GM23248 (cell line): Measurements from ENCODE around the gene PRKCE. TPM values are rescaled to one million over a fixed set of nuclear protein-coding genes. Genes with fewer than 3 reads are reported as not detected.
A peak's percentile ranks its signal among the peaks of the same experiment; 100 is the strongest.
"Not testable (repeated sequence)": the region's sequence is repeated elsewhere in the genome, so short reads cannot be mapped to it uniquely, and the experiment has no call there.

Experiments
- DNase-seq: peaks from one replicate; pipeline ENCODE4 v3.0.0-alpha.2; 2015
- H2AFZ ChIP-seq: fragments of 200-600 bp; sonication (generic); 2 replicates; pipeline ENCODE4 v1.6.1; 2016; ENCODE audit warnings: antibody characterized with exemption
- H3F3A ChIP-seq: fragments of 200-600 bp; sonication (generic); 2 replicates; pipeline ENCODE4 v1.6.1; 2016; ENCODE audit warnings: mild to moderate bottlenecking, antibody characterized with exemption, mixed run types; ENCODE audit not compliant: insufficient read depth
- H3K27ac ChIP-seq: fragments of 200-600 bp; sonication (generic); 2 replicates; pipeline ENCODE4 v1.5.1; 2016; ENCODE audit warnings: mild to moderate bottlenecking
- H3K27me3 ChIP-seq: fragments of 200-600 bp; sonication (generic); replicated peaks from 2 replicates; pipeline ENCODE4 v1.6.1; 2016; ENCODE audit warnings: mild to moderate bottlenecking; ENCODE audit not compliant: insufficient read depth
- H3K36me3 ChIP-seq: fragments of 200-600 bp; sonication (generic); 2 replicates; pipeline ENCODE4 v1.6.1; 2016; ENCODE audit warnings: low read depth, mild to moderate bottlenecking
- H3K4me1 ChIP-seq: fragments of 200-600 bp; sonication (generic); 2 replicates; pipeline ENCODE4 v1.6.1; 2016; ENCODE audit warnings: mild to moderate bottlenecking; ENCODE audit not compliant: insufficient read depth
- H3K4me2 ChIP-seq: fragments of 200-600 bp; sonication (generic); one replicate; pipeline ENCODE4 v1.6.1; 2016; ENCODE audit warnings: mild to moderate bottlenecking; ENCODE audit not compliant: unreplicated experiment
- H3K4me3 ChIP-seq: fragments of 200-600 bp; sonication (generic); 2 replicates; pipeline ENCODE4 v1.5.1; 2016; ENCODE audit warnings: mild to moderate bottlenecking
- H3K79me2 ChIP-seq: fragments of 200-600 bp; sonication (generic); 2 replicates; pipeline ENCODE4 v1.6.1; 2016; ENCODE audit warnings: mild to moderate bottlenecking; ENCODE audit not compliant: insufficient read depth
- H3K9ac ChIP-seq: fragments of 200-600 bp; sonication (generic); 2 replicates; pipeline ENCODE4 v1.6.1; 2016; ENCODE audit warnings: mild to moderate bottlenecking
- H3K9me2 ChIP-seq: fragments of 200-600 bp; sonication (generic); 2 replicates; pipeline ENCODE4 v1.6.1; 2016; ENCODE audit warnings: mixed run types, mild to moderate bottlenecking, moderate library complexity; ENCODE audit not compliant: insufficient read depth
- H3K9me3 ChIP-seq: fragments of 200-600 bp; sonication (generic); one replicate; pipeline ENCODE4 v1.6.1; 2017; ENCODE audit warnings: low read depth
- H4K20me1 ChIP-seq: fragments of 200-600 bp; sonication (generic); 2 replicates; pipeline ENCODE4 v1.6.0; 2016; ENCODE audit not compliant: insufficient read depth
- EZH2 ChIP-seq: fragments of 200-600 bp; sonication (generic); IDR thresholded peaks from 2 replicates; pipeline ENCODE4 v1.6.1; 2018; ENCODE audit warnings: antibody characterized with exemption, mild to moderate bottlenecking; ENCODE audit not compliant: insufficient read depth, poor library complexity, severe bottlenecking
- EZH2phosphoT487 ChIP-seq: fragments of 200-600 bp; sonication (generic); IDR thresholded peaks from 2 replicates; pipeline ENCODE4 v1.6.1; 2018; ENCODE audit warnings: antibody characterized with exemption, moderate library complexity, mild to moderate bottlenecking, low read depth; ENCODE audit not compliant: insufficient read depth
- WGBS, 2 experiments: methylation state at CpG; one replicate each; pipeline ENCODE4 v1.1.6; 2015 to 2017; ENCODE audit warnings: low lambda C conversion rate in 2 of 2, low coverage in 1 of 2; ENCODE audit errors: missing lambda C conversion rate in 2 of 2; 5-methylcytosine and 5-hydroxymethylcytosine counted together
- in situ Hi-C: fragments of 300-500 bp; cut with MboI; formaldehyde crosslinking; loops from 2 replicates; pipeline ENCODE4 v1.15.0; 2020
- polyA plus RNA-seq: library from polyadenylated mRNA; unstranded; fragments of >200 nt; fragmentation: Nextera tagmentation; extraction: Ambion mirVana; gene quantifications from 2 replicates; pipeline ENCODE4 v1.2.1, GENCODE V29; 2016
- total RNA-seq: library from RNA; depleted of rRNA; stranded (reverse); fragments of >200 nt; shearing (Covaris generic); gene quantifications from 2 replicates; pipeline ENCODE4 v1.2.3, GENCODE V29; 2014

Gene PRKCE
- total and polyA plus RNA-seq, 2 experiments from 2014 or later = 5.9 to 7.0 TPM

- H3K27me3 ChIP-seq = no peaks in the 10 kb centered on the region
- no peak overlapping the region for H3K4me3 ChIP-seq
- in situ Hi-C loops = no loop called here
- DNase-seq = no peak
- no peaks in the 10 kb centered on the region; the same call in 1 of the 2 replicates for H3K9me2 ChIP-seq
- no peaks in the 10 kb centered on the region for H4K20me1 ChIP-seq
- no peaks in the 10 kb centered on the region for H3K9me3 ChIP-seq
- TF ChIP-seq EZH2 = no peak
- TF ChIP-seq EZH2phosphoT487 = no peak
- H3K9ac ChIP-seq = no peak overlapping the region
- no peaks in the 10 kb centered on the region for H3K79me2 ChIP-seq
- H3K4me2 ChIP-seq = no peak overlapping the region
- WGBS, 2 experiments = 89 to 97% methylated on average over 1 of the region's 1 CpG
- no peaks in the 10 kb centered on the region for H3K4me1 ChIP-seq
- H3F3A ChIP-seq = no peaks in the 10 kb centered on the region
- H2AFZ ChIP-seq = no peak overlapping the region
- no peak overlapping the region for H3K27ac ChIP-seq
- H3K36me3 ChIP-seq = no peaks in the 10 kb centered on the region
Measured at GRCh38 chr2:46208766-46209165, 557.3 kb downstream of the PRKCE start.

DNA sequence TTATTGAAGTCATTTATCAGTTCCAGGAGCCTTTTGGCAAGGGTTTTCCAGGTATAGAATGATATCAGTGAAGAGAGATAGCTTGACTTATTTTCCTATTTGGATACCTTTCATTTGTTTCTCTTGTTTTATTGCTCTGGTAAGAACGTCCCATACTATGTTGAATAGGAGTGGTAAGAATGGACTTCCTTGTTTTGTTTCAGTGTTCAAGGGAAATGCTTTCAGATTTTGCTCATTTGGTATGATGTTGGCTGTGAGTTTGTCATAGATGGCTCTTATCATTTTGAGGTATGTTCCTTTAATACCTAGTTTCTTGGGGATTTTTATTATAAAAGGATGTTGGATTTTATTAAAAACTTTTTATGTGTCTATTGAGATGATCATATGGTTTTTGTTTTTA is 558.6 kb downstream of the PRKCE start:
- no peaks in the 10 kb centered on the region for H3K9me3 ChIP-seq
- H3K36me3 ChIP-seq = no peaks in the 10 kb centered on the region

DNA sequence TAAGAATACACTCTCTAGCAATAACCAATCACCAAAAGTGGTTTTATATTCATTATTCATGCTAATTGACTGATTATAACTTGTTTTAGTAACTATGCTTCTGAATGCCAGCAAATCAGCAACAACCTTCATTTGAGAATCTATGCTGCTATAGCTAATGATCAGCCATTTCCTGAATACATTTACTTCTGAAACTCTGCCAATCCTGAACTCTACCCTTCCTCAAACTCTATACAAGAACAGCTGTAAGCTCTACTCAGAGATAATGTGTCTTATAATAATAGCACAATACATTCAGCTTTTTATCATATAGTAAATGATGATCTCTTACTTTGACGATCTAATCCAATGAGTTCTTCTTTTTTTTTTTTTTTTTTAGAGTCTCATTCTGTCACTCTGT is 560.0 kb downstream of the PRKCE start:
- no peak for DNase-seq
- Histone ChIP-seq H3K79me2 (no peaks in the 10 kb centered on the region), H3K4me3 (no peak overlapping the region), H3K4me2 (no peak overlapping the region), H2AFZ (no peak overlapping the region), H3K9ac (no peak overlapping the region), H3K9me3 (no peaks in the 10 kb centered on the region), H4K20me1 (no peaks in the 10 kb centered on the region), H3K9me2 (no peaks in the 10 kb centered on the region; the same call in 1 of the 2 replicates), H3K27me3 (no peaks in the 10 kb centered on the region), H3F3A (peaks cover 10% of the 10 kb centered on the region), H3K4me1 (peaks cover 8% of the 10 kb centered on the region), H3K36me3 (no peaks in the 10 kb centered on the region), H3K27ac (no peak overlapping the region)
- in situ Hi-C loops = no loop called here
- WGBS, 2 experiments = 3 to 8% methylated on average over 1 of the region's 1 CpG
- no peak for TF ChIP-seq EZH2
- TF ChIP-seq EZH2phosphoT487 = no peak

More for the DNA sequence above, 558.6 kb downstream of the PRKCE start:
- H4K20me1 ChIP-seq = no peaks in the 10 kb centered on the region
- H3K4me2 ChIP-seq = no peak overlapping the region
- H3K27me3 ChIP-seq = no peaks in the 10 kb centered on the region
- 0 to 3% methylated on average over 1 of the region's 1 CpG for WGBS, 2 experiments
- no peaks in the 10 kb centered on the region for H3F3A ChIP-seq
- H3K4me1 ChIP-seq = no peaks in the 10 kb centered on the region
- H3K9me2 ChIP-seq = no peaks in the 10 kb centered on the region; the same call in 1 of the 2 replicates
- in situ Hi-C loops = no loop called here
- no peaks in the 10 kb centered on the region for H3K79me2 ChIP-seq
- no peak overlapping the region for H3K9ac ChIP-seq
- DNase-seq = no peak
- H3K4me3 ChIP-seq = no peak overlapping the region
- TF ChIP-seq EZH2phosphoT487 (no peak), EZH2 (no peak)
- H3K27ac ChIP-seq = no peak overlapping the region
- H2AFZ ChIP-seq = no peak overlapping the region

DNA sequence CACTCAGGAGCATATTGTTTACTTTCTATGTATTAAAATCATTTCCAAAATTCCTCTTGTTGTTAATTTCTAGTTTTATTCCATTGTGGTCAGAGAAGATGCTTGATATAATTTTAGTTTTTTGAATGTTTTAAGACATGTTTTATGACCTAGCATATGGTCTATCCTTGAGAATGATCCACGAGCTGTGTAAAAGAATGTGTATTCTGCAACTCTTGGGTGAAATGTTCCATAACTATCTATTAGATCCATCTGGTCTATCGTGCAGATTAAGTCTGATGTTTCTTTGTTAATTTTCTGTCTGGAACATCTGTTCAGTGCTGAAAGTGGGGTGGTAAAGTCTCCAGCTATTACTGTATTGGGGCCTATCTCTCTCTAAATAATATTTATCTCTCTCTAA is 562.4 kb downstream of the PRKCE start:
- Histone ChIP-seq H2AFZ (no peak overlapping the region), H3K9me2 (no peaks in the 10 kb centered on the region; the same call in 1 of the 2 replicates), H3K36me3 (no peaks in the 10 kb centered on the region), H3K4me1 (peaks cover 11% of the 10 kb centered on the region), H3K27ac (no peak overlapping the region), H3K9me3 (no peaks in the 10 kb centered on the region), H3F3A (peaks cover 18% of the 10 kb centered on the region), H3K9ac (no peak overlapping the region), H3K4me2 (no peak overlapping the region), H3K79me2 (no peaks in the 10 kb centered on the region), H3K4me3 (no peak overlapping the region), H3K27me3 (no peaks in the 10 kb centered on the region), H4K20me1 (no peaks in the 10 kb centered on the region)
- DNase-seq = no peak
- in situ Hi-C loops = no loop called here
- 15 to 18% methylated on average over 2 of the region's 2 CpGs for WGBS, 2 experiments
- TF ChIP-seq EZH2 (no peak), EZH2phosphoT487 (no peak)

GRCh38 chr2:46216213-46216612 is 564.7 kb downstream of the PRKCE start:
- no peak overlapping the region for H2AFZ ChIP-seq
- 0% methylated on average over 1 of the region's 1 CpG for WGBS, 2 experiments
- H3K9me2 ChIP-seq = no peaks in the 10 kb centered on the region
- no peaks in the 10 kb centered on the region for H3K36me3 ChIP-seq
- no peak overlapping the region for H3K4me3 ChIP-seq
- H3K9ac ChIP-seq = peak overlapping the region; percentile 37
- peak overlapping the region; percentile 59 for H3K27ac ChIP-seq
- in situ Hi-C loops = no loop called here
- H3K79me2 ChIP-seq = no peaks in the 10 kb centered on the region
- H3F3A ChIP-seq = peaks cover 18% of the 10 kb centered on the region
- H3K27me3 ChIP-seq = no peaks in the 10 kb centered on the region
- no peak for TF ChIP-seq EZH2
- TF ChIP-seq EZH2phosphoT487 = no peak
- H3K4me2 ChIP-seq = peak overlapping the region; percentile 7
- no peaks in the 10 kb centered on the region for H4K20me1 ChIP-seq
- H3K4me1 ChIP-seq = peaks cover 11% of the 10 kb centered on the region
- H3K9me3 ChIP-seq = no peaks in the 10 kb centered on the region
- peak; percentile 85 for DNase-seq

GRCh38 chr2:46223514-46223913 is 572.0 kb downstream of the PRKCE start:
- H3K27ac ChIP-seq, H3K4me3 ChIP-seq, DNase-seq, H3K27me3 ChIP-seq, in situ Hi-C loops, H3K9me2 ChIP-seq, H3K9me3 ChIP-seq, H3K4me2 ChIP-seq, H3K79me2 ChIP-seq, H4K20me1 ChIP-seq, H3K9ac ChIP-seq, H3K36me3 ChIP-seq, H2AFZ ChIP-seq: not testable (repeated sequence)
- H3F3A ChIP-seq = peaks cover 27% of the 10 kb centered on the region
- H3K4me1 ChIP-seq = peaks cover 23% of the 10 kb centered on the region
- 100% methylated on average over 1 of the region's 1 CpG for WGBS, 2 experiments
